ENCODE measurements around the gene TAAR8. TPM values are rescaled to one million over a fixed set of nuclear protein-coding genes. Genes with fewer than 3 reads are reported as not detected.

The TAAR8 gene
- total and polyA plus RNA-seq, 8 donors: not detected

- no peaks in the 10 kb centered on the region for H3K4me1 ChIP-seq
- no peak overlapping the region for H3K4me3 ChIP-seq
- H3K36me3 ChIP-seq: no peaks in the 10 kb centered on the region
- 85 to 90% (median 87%) methylated on average over 5 of the region's 5 CpGs for WGBS, 5 donors
- intact Hi-C loops (cut with DNase I; ENCODE audit: low total_unique reads): loop anchor here (5.0 to 10.0 kb wide), 2 partner anchors 148 to 250 kb away; no protein-coding TSS in a partner anchor
- TF ChIP-seq, protein P1, sequence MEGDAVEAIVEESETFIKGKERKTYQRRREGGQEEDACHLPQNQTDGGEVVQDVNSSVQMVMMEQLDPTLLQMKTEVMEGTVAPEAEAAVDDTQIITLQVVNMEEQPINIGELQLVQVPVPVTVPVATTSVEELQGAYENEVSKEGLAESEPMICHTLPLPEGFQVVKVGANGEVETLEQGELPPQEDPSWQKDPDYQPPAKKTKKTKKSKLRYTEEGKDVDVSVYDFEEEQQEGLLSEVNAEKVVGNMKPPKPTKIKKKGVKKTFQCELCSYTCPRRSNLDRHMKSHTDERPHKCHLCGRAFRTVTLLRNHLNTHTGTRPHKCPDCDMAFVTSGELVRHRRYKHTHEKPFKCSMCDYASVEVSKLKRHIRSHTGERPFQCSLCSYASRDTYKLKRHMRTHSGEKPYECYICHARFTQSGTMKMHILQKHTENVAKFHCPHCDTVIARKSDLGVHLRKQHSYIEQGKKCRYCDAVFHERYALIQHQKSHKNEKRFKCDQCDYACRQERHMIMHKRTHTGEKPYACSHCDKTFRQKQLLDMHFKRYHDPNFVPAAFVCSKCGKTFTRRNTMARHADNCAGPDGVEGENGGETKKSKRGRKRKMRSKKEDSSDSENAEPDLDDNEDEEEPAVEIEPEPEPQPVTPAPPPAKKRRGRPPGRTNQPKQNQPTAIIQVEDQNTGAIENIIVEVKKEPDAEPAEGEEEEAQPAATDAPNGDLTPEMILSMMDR (IDR thresholded peaks at IDR 0.05): no peak
- TF ChIP-seq POLR2A (IDR thresholded peaks at IDR 0.05) (no peak), POLR2AphosphoS5 (IDR thresholded peaks at IDR 0.05) (no peak), EP300 (IDR thresholded peaks at IDR 0.05) (no peak)
- no peak overlapping the region for H3K27ac ChIP-seq
- H3K9me3 ChIP-seq: no peaks in the 10 kb centered on the region
- no peak for DNase-seq
- no peaks in the 10 kb centered on the region for H3K27me3 ChIP-seq
Observed at GRCh38 chr6:132524646-132525045, 27.8 kb upstream of the TAAR8 start.

DNA sequence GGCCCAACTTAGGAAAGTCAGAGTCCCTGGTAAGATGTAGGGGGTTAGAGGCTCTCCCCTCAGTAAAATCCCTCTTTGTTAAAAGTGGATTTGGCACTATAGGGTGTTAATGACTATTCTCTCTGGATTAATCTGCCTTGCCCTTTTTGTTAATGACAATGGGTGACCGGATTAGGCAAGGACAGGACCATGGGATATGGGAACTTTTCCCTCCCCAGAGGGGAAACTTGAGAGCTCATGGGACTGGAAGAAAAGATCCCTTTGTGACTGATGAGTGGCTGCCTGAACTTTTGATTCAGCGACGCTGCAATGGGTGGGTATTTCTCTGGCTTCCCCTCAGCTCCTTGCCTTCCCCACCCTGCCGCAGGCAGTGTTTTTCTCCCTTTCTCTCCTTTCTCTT, 26.6 kb upstream of the TAAR8 start:
- H3K27ac ChIP-seq: no peak overlapping the region
- TF ChIP-seq POLR2AphosphoS5 (IDR thresholded peaks at IDR 0.05): no peak
- TF ChIP-seq EP300 (IDR thresholded peaks at IDR 0.05): no peak
- TF ChIP-seq POLR2A (IDR thresholded peaks at IDR 0.05): no peak
- TF ChIP-seq, protein P1 (IDR thresholded peaks at IDR 0.05): no peak
- peaks cover 0 to 4% (median 2%) of the 10 kb centered on the region in 4 donors for H3K4me1 ChIP-seq
- no peaks in the 10 kb centered on the region for H3K36me3 ChIP-seq
- no peak overlapping the region for H3K4me3 ChIP-seq
- no peak for DNase-seq
- H3K27me3 ChIP-seq: no peaks in the 10 kb centered on the region
- intact Hi-C loops (cut with DNase I; ENCODE audit: low total_unique reads): loop anchor here (5.0 to 10.0 kb wide), 2 partner anchors 146 to 249 kb away; no protein-coding TSS in a partner anchor
- no peaks in the 10 kb centered on the region for H3K9me3 ChIP-seq
- 74 to 93% (median 75%) methylated on average over 4 of the region's 4 CpGs for WGBS, 5 donors

GRCh38 chr6:132526461-132526860, 26.0 kb upstream of the TAAR8 start:
- intact Hi-C loops (cut with DNase I; ENCODE audit: low total_unique reads): loop anchor here (5.0 to 10.0 kb wide), 2 partner anchors 146 to 248 kb away; no protein-coding TSS in a partner anchor
- H3K36me3 ChIP-seq: no peaks in the 10 kb centered on the region
- TF ChIP-seq, protein P1 (IDR thresholded peaks at IDR 0.05): no peak
- no peak for TF ChIP-seq POLR2A (IDR thresholded peaks at IDR 0.05)
- TF ChIP-seq POLR2AphosphoS5 (IDR thresholded peaks at IDR 0.05): no peak
- TF ChIP-seq EP300 (IDR thresholded peaks at IDR 0.05): no peak
- H3K9me3 ChIP-seq: no peaks in the 10 kb centered on the region
- peaks cover 0 to 4% (median 2%) of the 10 kb centered on the region in 4 donors for H3K4me1 ChIP-seq
- no peak overlapping the region for H3K27ac ChIP-seq
- DNase-seq: no peak
- no peak overlapping the region for H3K4me3 ChIP-seq
- no peaks in the 10 kb centered on the region for H3K27me3 ChIP-seq
- WGBS, 5 donors: 61 to 77% (median 68%) methylated on average over 2 of the region's 2 CpGs

DNA sequence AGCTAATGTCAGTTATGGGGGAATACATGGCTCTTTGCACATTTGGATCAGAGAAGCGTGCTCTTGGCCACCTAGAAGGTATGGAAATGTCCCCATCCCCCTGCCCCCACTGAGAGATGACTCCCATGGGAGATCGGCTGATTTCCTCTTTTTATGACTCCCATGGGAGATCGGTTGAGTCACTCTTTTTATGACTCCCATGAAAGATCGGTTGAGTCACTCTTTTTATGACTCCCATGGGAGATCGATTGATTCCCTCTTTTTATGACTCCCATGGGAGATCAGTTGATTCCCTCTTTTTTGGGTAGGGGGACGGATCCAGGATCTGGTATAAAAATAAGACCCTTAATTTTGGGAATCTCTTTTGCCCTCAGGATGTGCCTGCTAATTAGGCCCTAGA, 24.7 kb upstream of the TAAR8 start:
- TF ChIP-seq POLR2AphosphoS5 (IDR thresholded peaks at IDR 0.05) (no peak), POLR2A (IDR thresholded peaks at IDR 0.05) (no peak), EP300 (IDR thresholded peaks at IDR 0.05) (no peak)
- TF ChIP-seq, protein P1 (IDR thresholded peaks at IDR 0.05): no peak
- Histone ChIP-seq H3K4me1 (peaks cover 0 to 4% (median 2%) of the 10 kb centered on the region in 4 donors), H3K27me3 (no peaks in the 10 kb centered on the region), H3K36me3 (no peaks in the 10 kb centered on the region), H3K4me3 (no peak overlapping the region), H3K27ac (no peak overlapping the region), H3K9me3 (no peaks in the 10 kb centered on the region)
- intact Hi-C loops (cut with DNase I; ENCODE audit: low total_unique reads): loop anchor here (5.0 to 10.0 kb wide), 2 partner anchors 145 to 247 kb away; no protein-coding TSS in a partner anchor
- DNase-seq: no peak
- 80 to 89% (median 87%) methylated on average over 6 of the region's 6 CpGs for WGBS, 5 donors
